Activated CD8-positive, alpha-beta T cell treated with anti-CD3 and anti-CD28 coated beads, Interleukin-2, amount 10 ng/mL, durations not matched to agents 7 days and 5 days (primary cell): ENCODE measurements around the gene PLA1A. TPM values are rescaled to one million over a fixed set of nuclear protein-coding genes. Genes with fewer than 3 reads are reported as not detected.
"Not testable (repeated sequence)": the region's sequence is repeated elsewhere in the genome, so short reads cannot be mapped to it uniquely, and the experiment has no call there.

Experiments used
- ATAC-seq: fragments of 150-1000 bp; cut with Tn5 transposase; one replicate; pipeline ENCODE4 v1.10.0; 2021; ENCODE audit warnings: moderate library complexity
- CTCF ChIA-PET: fragments of 350-600 bp; sonication (Branson Sonifier 250); formaldehyde crosslinking; loops from one replicate; lab custom pipeline; 2021; ENCODE audit warnings: antibody characterized with exemption; lab: Charles Lee
- POLR2A ChIA-PET: fragments of 350-600 bp; sonication (Branson Sonifier 250); formaldehyde crosslinking; loops from one replicate; lab custom pipeline; 2021; ENCODE audit warnings: antibody characterized with exemption; lab: Charles Lee
- DNase-seq: peaks from one replicate; pipeline ENCODE4 v3.0.0-alpha.2; 2020
- H3K27ac Mint-ChIP-seq: one replicate; pipeline ENCODE4 v1.8.0; 2021; ENCODE audit warnings: mild to moderate bottlenecking, mixed read lengths
- H3K27me3 Mint-ChIP-seq: one replicate; pipeline ENCODE4 v1.8.0; 2021; ENCODE audit warnings: low read depth, mixed read lengths
- H3K36me3 Mint-ChIP-seq: one replicate; pipeline ENCODE4 v1.8.0; 2021; ENCODE audit warnings: low read depth, mixed read lengths
- H3K4me1 Mint-ChIP-seq: one replicate; pipeline ENCODE4 v1.8.0; 2021; ENCODE audit warnings: low read depth, mixed read lengths
- H3K4me3 Mint-ChIP-seq: one replicate; pipeline ENCODE4 v1.8.0; 2021; ENCODE audit warnings: mild to moderate bottlenecking, mixed read lengths
- H3K9me3 Mint-ChIP-seq: one replicate; pipeline ENCODE4 v1.8.0; 2022; ENCODE audit warnings: mixed read lengths; ENCODE audit not compliant: insufficient read depth
- total RNA-seq, 2 experiments: library from RNA; stranded (reverse); gene quantifications; one replicate each; pipeline ENCODE4 v1.2.3, GENCODE V29; 2021

Gene PLA1A
- total RNA-seq, 2 experiments from 2014 or later: not detected

DNA sequence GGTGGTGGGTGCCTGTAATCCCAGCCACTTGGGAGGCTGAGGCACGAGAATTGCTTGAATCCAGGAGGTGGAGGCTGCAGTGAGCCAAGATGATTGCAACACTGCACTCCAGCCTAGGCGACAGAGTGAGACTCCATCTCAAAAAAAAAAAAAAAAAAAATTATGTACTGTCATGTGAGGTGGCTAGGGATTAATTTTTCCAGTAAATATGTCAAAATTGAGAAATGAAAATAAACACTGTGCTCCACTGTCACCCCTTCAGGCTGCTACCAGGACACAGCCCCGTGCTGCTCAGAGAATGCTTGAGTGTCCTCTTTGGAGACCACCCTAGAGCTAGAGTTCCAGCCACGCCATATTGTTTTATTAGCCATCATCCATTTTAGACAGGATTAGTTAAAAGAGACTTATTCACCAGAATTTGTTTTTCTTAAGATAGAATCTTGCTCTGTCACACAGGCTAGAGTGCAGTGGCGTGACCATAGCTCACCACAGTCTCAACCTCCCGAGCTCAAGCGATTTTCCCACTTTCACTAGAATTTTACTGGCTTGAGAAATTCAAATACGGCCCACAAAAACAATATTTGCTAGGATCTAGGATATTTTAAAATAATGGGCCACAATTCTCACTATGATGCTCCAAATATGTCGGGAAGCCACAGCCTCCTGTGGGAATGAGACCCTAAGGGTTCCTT lies 38.9 kb upstream of the PLA1A start:
- Mint-ChIP-seq H3K4me1 (peaks cover 73% of the 10 kb centered on the region), H3K27ac (peak overlapping the region; percentile 78), H3K27me3 (no peaks in the 10 kb centered on the region), H3K4me3 (peak overlapping the region; percentile 78), H3K9me3 (no peaks in the 10 kb centered on the region), H3K36me3 (peaks cover 40% of the 10 kb centered on the region)
- POLR2A ChIA-PET: interaction anchor here (2.1 to 4.3 kb wide), 3 partner anchors 60 to 95 kb away, joined by 10 to 30 read pairs (median 11); partner anchors contain the start of genes TIMMDC1 and TMEM39A
- CTCF ChIA-PET: interaction anchor here (0.7 to 2.0 kb wide), 19 partner anchors 8 to 284 kb away, joined by 3 to 10 read pairs (median 4); partner anchors contain the start of gene ADPRH
- ATAC-seq (no peak), DNase-seq (no peak)

DNA sequence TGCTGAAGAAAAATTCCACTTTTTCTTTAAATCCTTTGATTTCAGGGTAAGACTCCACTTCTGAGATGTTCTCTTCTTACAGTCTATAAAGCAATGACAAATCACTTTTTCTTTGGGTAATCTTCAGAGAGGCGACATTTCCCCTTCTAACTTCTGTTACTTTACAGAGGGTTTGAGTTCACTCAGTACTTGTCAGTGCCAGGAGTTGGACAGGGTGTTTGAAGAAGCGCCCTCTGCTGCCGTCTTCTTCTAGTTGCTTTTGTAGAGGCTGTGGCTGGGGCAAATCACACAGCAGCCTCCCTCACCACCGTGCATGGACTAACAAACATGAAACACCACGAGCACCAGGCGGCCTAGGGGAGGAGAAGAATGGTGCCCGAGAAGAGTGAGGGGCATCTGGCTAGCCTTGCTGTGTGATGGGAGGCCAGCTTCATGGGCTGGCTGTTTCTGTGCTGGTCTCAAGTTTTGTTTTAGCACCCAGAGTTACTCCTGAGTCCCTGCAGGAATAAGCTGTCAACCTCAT lies 38.2 kb upstream of the PLA1A start, which contains the start of gene CD80:
CD80 (minus strand) TSS at position 174 of the 523 bp plus-strand sequence. CDS start 1,886 bp downstream, outside the sequence.
- DNase-seq (peak; percentile 90), ATAC-seq (peak; percentile 88)
- Mint-ChIP-seq H3K27me3 (no peaks in the 10 kb centered on the region), H3K4me3 (peak within 1 kb of the TSS; percentile 78), H3K36me3 (peaks cover 39% of the 10 kb centered on the region), H3K4me1 (peaks cover 66% of the 10 kb centered on the region), H3K27ac (peak within 1 kb of the TSS; percentile 78), H3K9me3 (no peaks in the 10 kb centered on the region)
- CTCF ChIA-PET: interaction anchor here (0.7 to 2.0 kb wide), 27 partner anchors 9 to 323 kb away, joined by 3 to 10 read pairs (median 3); partner anchors contain the start of gene ADPRH
- POLR2A ChIA-PET: interaction anchor here (1.2 to 4.3 kb wide), 4 partner anchors 61 to 122 kb away, joined by 3 to 30 read pairs (median 8); partner anchors contain the start of genes COX17, TIMMDC1 and TMEM39A

DNA sequence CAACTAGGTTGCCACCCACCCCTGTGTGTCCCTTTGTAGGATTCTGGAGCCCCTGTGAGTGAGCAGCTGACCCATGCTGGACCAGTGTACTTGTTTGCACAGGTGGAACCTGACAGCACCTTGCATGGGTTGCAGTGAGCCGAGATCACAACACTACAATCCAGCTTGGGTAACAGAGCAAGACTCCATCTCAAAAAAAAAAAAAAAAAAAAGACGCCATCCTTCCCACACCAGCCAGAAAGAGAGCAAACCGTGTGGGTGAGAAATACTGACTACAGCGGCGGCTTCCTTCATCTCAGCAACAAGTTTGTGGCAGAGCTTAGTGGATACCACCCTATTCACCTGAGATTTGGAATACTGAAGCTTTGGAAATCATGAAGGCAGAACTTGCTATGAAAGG lies 37.5 kb upstream of the PLA1A start:
- H3K27ac Mint-ChIP-seq: peak overlapping the region; percentile 60
- H3K4me1 Mint-ChIP-seq: peaks cover 59% of the 10 kb centered on the region
- no peaks in the 10 kb centered on the region for H3K27me3 Mint-ChIP-seq
- no peak overlapping the region for H3K4me3 Mint-ChIP-seq
- CTCF ChIA-PET: interaction anchor here (0.7 to 2.0 kb wide), 16 partner anchors 10 to 324 kb away, joined by 3 to 10 read pairs (median 4); partner anchors contain the start of gene ADPRH
- no peak for DNase-seq
- no peak for ATAC-seq
- no peaks in the 10 kb centered on the region for H3K9me3 Mint-ChIP-seq
- H3K36me3 Mint-ChIP-seq: peaks cover 32% of the 10 kb centered on the region
- POLR2A ChIA-PET: interaction anchor here (1.2 to 4.3 kb wide), 4 partner anchors 61 to 122 kb away, joined by 3 to 30 read pairs (median 8); partner anchors contain the start of genes COX17, TIMMDC1 and TMEM39A

DNA sequence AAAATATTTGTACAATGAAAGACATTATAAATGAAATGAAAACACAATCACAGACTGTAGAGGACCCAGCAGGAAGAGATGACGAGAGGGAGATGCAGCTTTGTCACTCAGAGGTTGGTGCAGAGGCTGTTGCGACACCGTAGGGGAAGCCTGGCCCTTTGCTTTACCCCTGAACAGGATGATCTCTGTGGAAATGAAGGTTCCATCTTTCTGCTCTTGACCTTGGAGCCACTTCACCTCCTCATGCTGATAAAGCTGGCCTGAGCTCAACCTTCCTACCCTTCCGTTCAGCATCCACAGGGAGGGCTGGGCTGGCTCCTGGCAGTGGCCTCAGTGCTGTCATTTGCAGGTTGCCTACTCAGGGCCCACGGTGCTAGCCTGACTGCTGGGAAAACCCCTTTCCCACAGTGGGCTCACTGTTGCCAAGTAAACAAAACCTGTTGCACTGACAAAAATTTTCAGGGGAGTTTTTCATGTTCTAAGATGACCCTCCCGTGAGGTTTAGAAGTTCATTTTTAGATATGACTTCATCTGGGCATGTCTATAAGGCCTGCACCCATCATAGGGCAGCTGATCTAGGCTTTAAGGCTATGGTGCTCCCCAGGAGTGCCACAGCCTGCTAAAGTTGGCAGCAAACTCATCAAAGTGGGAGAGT lies 35.3 kb upstream of the PLA1A start:
- peaks cover 7% of the 10 kb centered on the region for H3K27me3 Mint-ChIP-seq
- H3K4me1 Mint-ChIP-seq: peaks cover 38% of the 10 kb centered on the region
- peak; percentile 45 for DNase-seq
- H3K9me3 Mint-ChIP-seq: no peaks in the 10 kb centered on the region
- ChIA-PET POLR2A (interaction anchor here (0.7 to 1.2 kb wide), 2 partner anchors 64 to 67 kb away, joined by 3 read pairs; partner anchors contain the start of gene TIMMDC1), CTCF (interaction anchor here (1.0 to 1.2 kb wide), 2 partner anchors 12 to 32 kb away, joined by 3 read pairs; no protein-coding TSS in a partner anchor)
- H3K27ac Mint-ChIP-seq: peak overlapping the region; percentile 71
- peaks cover 9% of the 10 kb centered on the region for H3K36me3 Mint-ChIP-seq
- ATAC-seq: peak; percentile 61
- H3K4me3 Mint-ChIP-seq: no peak overlapping the region

DNA sequence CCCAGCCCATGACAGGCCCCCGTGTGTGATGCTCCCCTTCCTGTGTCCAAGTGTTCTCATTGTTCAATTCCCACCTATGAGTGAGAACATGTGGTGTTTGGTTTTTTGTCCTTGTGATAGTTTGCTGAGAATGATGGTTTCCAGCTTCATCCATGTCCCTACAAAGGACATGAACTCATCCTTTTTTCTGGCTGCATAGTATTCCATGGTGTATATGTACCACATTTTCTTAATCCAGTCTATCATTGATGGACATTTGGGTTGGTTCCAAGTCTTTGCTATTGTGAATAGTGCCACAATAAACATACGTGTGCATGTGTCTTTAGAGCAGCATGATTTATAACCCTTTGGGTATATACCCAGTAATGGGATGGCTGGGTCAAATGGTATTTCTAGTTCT lies 34.4 kb upstream of the PLA1A start:
- ATAC-seq, H3K9me3 Mint-ChIP-seq, H3K4me3 Mint-ChIP-seq, DNase-seq, H3K36me3 Mint-ChIP-seq, POLR2A ChIA-PET, H3K27ac Mint-ChIP-seq: not testable (repeated sequence)
- CTCF ChIA-PET: interaction anchor here (1.0 kb wide), 1 partner anchor 13 kb away, joined by 3 read pairs; no protein-coding TSS in a partner anchor
- H3K4me1 Mint-ChIP-seq: peaks cover 30% of the 10 kb centered on the region
- H3K27me3 Mint-ChIP-seq: peaks cover 11% of the 10 kb centered on the region

DNA sequence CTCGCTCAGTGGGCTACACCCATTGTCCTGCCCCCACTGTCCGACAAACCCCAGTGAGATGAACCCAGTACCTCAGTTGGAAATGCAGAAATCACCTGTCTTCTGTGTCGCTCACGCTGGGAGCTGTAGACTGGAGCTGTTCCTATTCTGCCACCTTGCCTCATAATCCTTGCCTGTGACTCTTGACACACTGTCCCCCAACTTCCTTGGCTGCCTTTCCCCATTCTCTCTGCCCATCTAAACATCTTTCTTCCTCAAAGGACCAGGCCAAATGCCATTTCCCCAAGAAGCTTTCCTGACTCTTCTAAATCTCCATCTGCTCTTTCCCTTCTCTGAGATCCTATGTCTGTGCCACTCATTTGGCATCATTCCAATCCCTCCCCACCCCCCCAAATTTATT lies 28.5 kb upstream of the PLA1A start:
- POLR2A ChIA-PET: interaction anchor here (1.2 kb wide), 1 partner anchor 10 kb away, joined by 3 read pairs; the partner anchor contains the start of gene ADPRH
- H3K27ac Mint-ChIP-seq: no peak overlapping the region
- CTCF ChIA-PET: interaction anchor here (1.7 kb wide), 1 partner anchor 10 kb away, joined by 5 read pairs; the partner anchor contains the start of gene CD80
- DNase-seq (no peak), ATAC-seq (no peak)
- peaks cover 23% of the 10 kb centered on the region for H3K4me1 Mint-ChIP-seq
- peaks cover 17% of the 10 kb centered on the region for H3K27me3 Mint-ChIP-seq
- H3K9me3 Mint-ChIP-seq: no peaks in the 10 kb centered on the region
- H3K36me3 Mint-ChIP-seq: no peaks in the 10 kb centered on the region
- no peak overlapping the region for H3K4me3 Mint-ChIP-seq

DNA sequence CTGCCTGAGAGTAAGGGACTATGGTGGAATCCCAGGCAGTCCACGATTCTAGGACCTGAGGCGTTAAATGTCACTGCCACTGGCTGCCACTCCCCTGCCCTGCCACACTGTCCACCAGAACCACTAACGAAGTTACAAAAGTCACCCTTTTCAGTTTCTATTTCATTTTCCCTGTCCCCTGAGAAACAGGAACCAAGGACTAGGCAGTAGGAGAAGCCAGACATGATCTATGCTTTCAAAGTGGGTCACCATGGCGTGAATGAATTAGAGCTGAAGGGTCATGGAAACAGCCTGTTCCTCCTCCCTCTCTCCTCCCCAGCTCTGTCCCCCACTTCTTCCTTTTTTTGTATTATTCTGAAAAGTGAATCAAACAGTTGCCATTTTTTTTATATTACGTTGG lies 27.5 kb upstream of the PLA1A start:
- ChIA-PET POLR2A (no interaction called here), CTCF (interaction anchor here (1.1 to 1.7 kb wide), 2 partner anchors 9 to 11 kb away, joined by 3 to 5 read pairs; partner anchors contain the start of genes ADPRH and CD80)
- Mint-ChIP-seq H3K27me3 (peaks cover 17% of the 10 kb centered on the region), H3K36me3 (no peaks in the 10 kb centered on the region), H3K4me1 (peaks cover 28% of the 10 kb centered on the region), H3K27ac (no peak overlapping the region), H3K9me3 (no peaks in the 10 kb centered on the region), H3K4me3 (no peak overlapping the region)
- DNase-seq: no peak
- no peak for ATAC-seq

DNA sequence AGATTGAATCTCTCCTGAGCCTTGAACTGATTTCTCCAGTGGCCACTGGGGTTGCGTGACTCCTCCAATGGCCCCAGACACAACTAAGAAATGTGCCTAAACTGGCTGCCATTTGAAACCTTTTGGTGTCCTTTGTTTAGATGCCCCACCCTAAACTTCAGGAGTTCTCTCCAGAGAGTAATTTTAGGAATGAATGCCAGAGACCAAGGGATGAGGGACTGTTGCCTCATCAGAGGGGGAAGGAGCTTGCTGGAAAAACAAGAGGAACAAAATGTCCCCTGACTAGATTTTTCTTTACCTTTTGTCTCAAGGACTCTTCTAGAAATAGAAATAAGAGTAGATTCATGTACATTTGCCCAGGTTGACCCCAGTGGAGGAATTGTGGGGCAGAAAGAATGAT lies 26.5 kb upstream of the PLA1A start:
- H3K9me3 Mint-ChIP-seq: no peaks in the 10 kb centered on the region
- DNase-seq: no peak
- H3K36me3 Mint-ChIP-seq: no peaks in the 10 kb centered on the region
- POLR2A ChIA-PET: no interaction called here
- H3K4me1 Mint-ChIP-seq: peaks cover 28% of the 10 kb centered on the region
- CTCF ChIA-PET: interaction anchor here (1.1 kb wide), 1 partner anchor 9 kb away, joined by 3 read pairs; no protein-coding TSS in a partner anchor
- no peak for ATAC-seq
- no peak overlapping the region for H3K4me3 Mint-ChIP-seq
- H3K27me3 Mint-ChIP-seq: peaks cover 14% of the 10 kb centered on the region
- H3K27ac Mint-ChIP-seq: no peak overlapping the region

DNA sequence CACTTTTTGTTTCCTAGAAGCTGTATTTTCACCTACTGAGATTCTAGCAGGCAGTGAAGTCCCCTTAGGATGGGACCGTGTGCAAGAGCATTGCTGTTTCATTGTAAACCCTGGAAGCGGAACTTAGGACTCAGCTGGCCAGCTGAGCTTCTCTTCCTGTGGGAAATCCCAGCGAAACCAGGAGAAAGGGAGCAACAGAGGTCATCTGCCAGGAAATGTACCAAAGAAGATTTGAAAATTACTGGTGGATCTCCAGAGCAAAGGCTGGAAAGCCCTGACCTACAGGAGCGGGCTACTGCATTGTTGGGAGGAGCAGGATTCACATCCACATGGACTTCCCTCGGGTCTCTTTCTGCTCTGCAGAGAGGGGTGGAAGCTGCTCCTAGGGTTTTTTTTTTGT lies 26.0 kb upstream of the PLA1A start:
- ChIA-PET CTCF (interaction anchor here (1.1 kb wide), 1 partner anchor 9 kb away, joined by 3 read pairs; no protein-coding TSS in a partner anchor), POLR2A (no interaction called here)
- Mint-ChIP-seq H3K27me3 (peaks cover 11% of the 10 kb centered on the region), H3K9me3 (no peaks in the 10 kb centered on the region), H3K36me3 (no peaks in the 10 kb centered on the region), H3K27ac (no peak overlapping the region), H3K4me1 (peaks cover 26% of the 10 kb centered on the region), H3K4me3 (no peak overlapping the region)
- no peak for ATAC-seq
- DNase-seq: no peak

DNA sequence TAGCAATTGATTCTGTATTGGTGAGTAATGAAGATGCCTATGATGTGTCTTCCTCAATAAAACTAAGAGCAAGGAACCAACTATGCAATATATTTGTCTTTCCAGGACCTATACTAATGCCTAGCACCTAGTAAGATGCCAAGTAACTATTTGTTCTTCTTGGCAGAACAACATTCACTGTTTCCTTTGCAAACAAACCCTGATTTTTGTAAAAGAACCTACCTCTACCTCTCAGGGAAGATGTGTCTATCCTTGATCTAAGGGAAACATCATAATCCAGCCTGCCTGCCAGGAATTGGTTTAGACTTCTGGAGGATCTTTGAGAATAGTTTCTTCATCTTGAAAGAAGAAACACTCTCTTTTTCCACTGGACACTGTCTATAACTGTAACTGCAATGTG lies 22.2 kb upstream of the PLA1A start:
- POLR2A ChIA-PET: no interaction called here

More for the DNA sequence above, 22.2 kb upstream of the PLA1A start:
- Mint-ChIP-seq H3K27ac (no peak overlapping the region), H3K4me3 (no peak overlapping the region), H3K4me1 (peaks cover 23% of the 10 kb centered on the region), H3K9me3 (no peaks in the 10 kb centered on the region), H3K27me3 (peaks cover 4% of the 10 kb centered on the region), H3K36me3 (no peaks in the 10 kb centered on the region)
- CTCF ChIA-PET: interaction anchor here (1.6 kb wide), 1 partner anchor 16 kb away, joined by 7 read pairs; the partner anchor contains the start of gene CD80
- DNase-seq (no peak), ATAC-seq (no peak)
